GM12878 (cell line): Measurements from ENCODE around the gene TTLL11. TPM values are rescaled to one million over a fixed set of nuclear protein-coding genes. Genes with fewer than 3 reads are reported as not detected.

Experiments
- ATAC-seq: fragments of 200-7000 bp; cut with Tn5 transposase; 3 replicates; pipeline ENCODE4 v1.9.1; 2020; ENCODE audit warnings: mild to moderate bottlenecking, moderate library complexity
- BruUV-seq: library from RNA; stranded (reverse); fragments of 400-500 nt; replicated peaks from 2 replicates; lab custom pipeline; 2021; lab: Mats Ljungman, UMichigan
- CTCF ChIA-PET: fragments of 300-600 bp; sonication (Branson Sonifier 250); formaldehyde crosslinking; extraction: SDS; loops from one replicate; lab custom pipeline; 2021; ENCODE audit warnings: inconsistent platforms; lab: Yijun Ruan, JAX
- POLR2A ChIA-PET: fragments of 350-600 bp; formaldehyde crosslinking; extraction: SDS; loops from one replicate; lab custom pipeline; 2021; ENCODE audit warnings: inconsistent platforms; lab: Charles Lee
- RAD21 ChIA-PET: fragments of 300-600 bp; sonication (Branson Sonifier 250); formaldehyde crosslinking; loops from one replicate; lab custom pipeline; 2023; ENCODE audit warnings: antibody characterized with exemption; ENCODE audit not compliant: unreplicated experiment; lab: Charles Lee
- SMC1A ChIA-PET: fragments of 300-600 bp; sonication (Branson Sonifier 250); formaldehyde crosslinking; loops from one replicate; lab custom pipeline; 2023; ENCODE audit not compliant: unreplicated experiment, uncharacterized antibody; lab: Charles Lee
- DNase-seq: peaks from one replicate; pipeline ENCODE4 v3.0.0-alpha.2; 2011; ENCODE audit warnings: low read depth, low spot score
- FAIRE-seq: peaks from 3 replicates; lab custom pipeline; 2011; peaks lifted over from hg19 to GRCh38; lab: Jason Lieb, UNC
- H2AFZ ChIP-seq: 2 replicates; pipeline ENCODE4 v1.6.0; 2011; ENCODE audit warnings: low read depth, low read length, control low read depth; ENCODE audit not compliant: control insufficient read depth
- H3K27ac ChIP-seq: 2 replicates; pipeline ENCODE4 v1.5.1; 2011; ENCODE audit warnings: control low read depth; ENCODE audit not compliant: control insufficient read depth, insufficient read depth
- H3K27me3 ChIP-seq, 2 experiments: replicated peaks in 1 of 2; 2 replicates each; pipeline versions ENCODE4 v1.6.0 to v1.6.1; 2011; ENCODE audit warnings: low read length in 1 of 2; ENCODE audit not compliant: control insufficient read depth in 2 of 2, insufficient read depth in 2 of 2
- H3K36me3 ChIP-seq, 2 experiments: 2 replicates each; pipeline ENCODE4 v1.5.1; 2011; ENCODE audit warnings: low read length in 1 of 2; ENCODE audit not compliant: control insufficient read depth in 2 of 2, insufficient read depth in 2 of 2
- H3K4me1 ChIP-seq: 2 replicates; pipeline ENCODE4 v1.6.1; 2011; ENCODE audit warnings: mild to moderate bottlenecking, low read length, moderate library complexity, mixed read lengths; ENCODE audit not compliant: control insufficient read depth, insufficient read depth
- H3K4me2 ChIP-seq: 2 replicates; pipeline ENCODE4 v1.6.0; 2011; ENCODE audit warnings: control low read depth; ENCODE audit not compliant: control insufficient read depth, insufficient read depth
- H3K4me3 ChIP-seq: fragments of 200-600 bp; sonication (generic); 2 replicates; pipeline ENCODE4 v1.5.1; 2016
- H3K79me2 ChIP-seq: 2 replicates; pipeline ENCODE4 v1.6.0; 2011; ENCODE audit warnings: low read length; ENCODE audit not compliant: control insufficient read depth, insufficient read depth
- H3K9ac ChIP-seq: 2 replicates; pipeline ENCODE4 v1.8.0; 2011; ENCODE audit warnings: low read length, control low read depth, mixed read lengths; ENCODE audit not compliant: control insufficient read depth, insufficient read depth
- H3K9me3 ChIP-seq: replicated peaks from 3 replicates; pipeline ENCODE4 v1.5.1; 2011; ENCODE audit warnings: mild to moderate bottlenecking, low read length; ENCODE audit not compliant: control insufficient read depth, insufficient read depth
- H4K20me1 ChIP-seq: 2 replicates; pipeline ENCODE4 v1.6.0; 2011; ENCODE audit not compliant: control insufficient read depth, insufficient read depth
- ASH2L ChIP-seq: fragments of 300-600, 200-600 bp; sonication (generic); IDR thresholded peaks from 2 replicates; pipeline ENCODE4 v1.6.1; 2017; ENCODE audit warnings: low read depth, mild to moderate bottlenecking, borderline replicate concordance
- CHD1 ChIP-seq: IDR thresholded peaks from 2 replicates; pipeline ENCODE4 v1.6.1; 2012; ENCODE audit warnings: low read depth, low read length, improper control_type of control experiment
- FOS ChIP-seq: IDR thresholded peaks from 3 replicates; pipeline ENCODE4 v1.6.1; 2011; ENCODE audit warnings: borderline replicate concordance; ENCODE audit not compliant: insufficient read length; ENCODE audit errors: extremely low read depth
- IKZF2 ChIP-seq, 2 experiments: fragments of 450-650 bp; IDR thresholded peaks; 2 replicates each; pipeline ENCODE4 v1.6.1; 2017; ENCODE audit warnings: mild to moderate bottlenecking in 2 of 2, moderate library complexity in 2 of 2
- JUNB ChIP-seq: IDR thresholded peaks from 2 replicates; pipeline ENCODE4 v1.6.1; 2016; ENCODE audit warnings: antibody characterized with exemption, mild to moderate bottlenecking
- NFYA ChIP-seq: IDR thresholded peaks from 2 replicates; pipeline ENCODE4 v1.6.1; 2011; ENCODE audit warnings: low read depth, mild to moderate bottlenecking, low read length, improper control_type of control experiment, borderline replicate concordance
- NR2C2 ChIP-seq: IDR thresholded peaks from 2 replicates; pipeline ENCODE4 v1.6.1; 2011; ENCODE audit warnings: borderline replicate concordance, low read depth; ENCODE audit not compliant: control insufficient read depth, insufficient read length
- PAX5 ChIP-seq: IDR thresholded peaks from 2 replicates; pipeline ENCODE4 v1.6.1; 2011; ENCODE audit warnings: low read depth, low read length, borderline replicate concordance
- PML ChIP-seq: IDR thresholded peaks from 2 replicates; pipeline ENCODE4 v1.6.1; 2012; ENCODE audit warnings: low read length, inconsistent platforms
- POU2F2 ChIP-seq: IDR thresholded peaks from 3 replicates; pipeline ENCODE4 v1.6.1; 2011; ENCODE audit warnings: low read depth, mild to moderate bottlenecking, low read length, borderline replicate concordance
- TCF7 ChIP-seq: IDR thresholded peaks from 2 replicates; pipeline ENCODE4 v1.6.1; 2014; ENCODE audit warnings: antibody characterized with exemption, borderline replicate concordance
- WGBS: methylation state at CpG from one replicate; pipeline ENCODE4 v1.1.6; 2016; ENCODE audit warnings: low lambda C conversion rate; ENCODE audit not compliant: insufficient replicate concordance, insufficient coverage; ENCODE audit errors: missing lambda C conversion rate; 5-methylcytosine and 5-hydroxymethylcytosine counted together
- in situ Hi-C: fragments of 300-500 bp; cut with MboI; formaldehyde crosslinking; loops from 9 replicates; pipeline ENCODE4 v1.14.3; 2018; ENCODE audit warnings: mixed read lengths
- intact Hi-C: fragments of 100-400 bp; cut with micrococcal nuclease; formaldehyde crosslinking; loops from one replicate; pipeline ENCODE4 v1.14.2; 2022; ENCODE audit not compliant: unreplicated experiment
- polyA plus RNA-seq, 11 experiments: library from polyadenylated mRNA; depleted of rRNA in 4 of 11; unstranded in 6 of 11; stranded (reverse) in 5 of 11; fragments of >200 nt; fragmentation: Nextera tagmentation in 4 of 11; fragmentation: Illumina TruSeq in 1 of 11; extraction: Ambion mirVana in 4 of 11; extraction: Trizol in 1 of 11; gene quantifications; 1 replicate in 1 of 11; 2 replicates in 10 of 11; pipeline versions ENCODE4 v1.2.1 to v1.2.3, GENCODE V29; 2011 to 2016; ENCODE audit warnings: inconsistent platforms in 2 of 11, missing spikeins in 2 of 11, low read depth in 1 of 11
- total RNA-seq, 4 experiments: library from RNA; depleted of rRNA in 3 of 4; stranded (reverse); fragments of >200 nt in 3 of 4; fragmentation: Illumina TruSeq in 1 of 4; extraction: Trizol in 1 of 4; gene quantifications; 2 replicates each; pipeline versions ENCODE4 v1.2.1 to v1.2.3, GENCODE V29; 2013 to 2021
- TF ChIP-seq, protein P1 (sequence below): fragments of 450-650 bp; IDR thresholded peaks from 2 replicates; pipeline ENCODE4 v1.6.1; 2018; ENCODE audit warnings: borderline replicate concordance, mild to moderate bottlenecking; ENCODE audit not compliant: partially characterized antibody

The TTLL11 gene
- total and polyA plus RNA-seq, 10 of the 15 experiments (the other 5 are each of a cell fraction or from before 2014, with no cell fraction given) = 1.2 to 3.7 (median 2.9) TPM

DNA sequence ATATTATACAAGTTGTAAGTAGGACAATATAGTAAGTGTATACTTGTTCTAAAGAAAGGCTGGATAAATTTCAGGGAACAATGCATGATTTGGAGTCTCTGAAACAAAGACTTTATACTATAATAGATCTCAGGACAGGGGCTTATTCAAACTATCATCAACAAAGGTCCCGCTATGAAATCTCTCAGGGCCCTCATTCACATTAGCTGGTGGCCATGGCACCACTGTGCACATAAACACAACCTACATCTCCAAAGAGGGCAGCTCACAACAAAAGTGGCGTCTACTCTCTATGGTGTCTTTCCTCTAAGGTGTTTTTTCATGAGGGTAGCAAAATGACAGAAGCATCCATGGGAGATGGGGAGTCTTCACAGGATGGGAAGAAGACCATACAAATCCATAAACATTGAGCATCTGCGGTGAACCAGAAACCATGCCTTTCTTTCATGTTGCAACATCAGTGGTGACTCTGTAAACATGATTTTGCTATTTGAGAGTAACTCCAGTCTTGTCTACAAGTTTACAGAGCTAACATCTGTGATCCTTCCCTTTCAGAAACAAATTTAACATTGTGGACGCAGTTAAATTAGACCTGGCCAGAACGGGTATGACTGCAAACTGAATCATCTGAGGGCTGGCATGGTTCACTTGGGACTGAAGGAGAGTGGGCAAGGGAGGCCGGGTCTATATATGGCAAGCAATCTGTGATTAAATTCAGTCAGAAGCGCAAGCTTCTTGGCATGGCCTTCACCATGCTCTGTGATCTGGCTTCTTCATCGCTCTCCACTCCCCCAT is 5.5 kb downstream of the TTLL11 start:
- Histone ChIP-seq H3K4me1 (peaks cover 2% of the 10 kb centered on the region; the same call in 1 of the 2 replicates), H3K9ac (no peak overlapping the region), H3K36me3 (no peaks in the 10 kb centered on the region), H3K4me3 (no peak overlapping the region), H3K9me3 (no peaks in the 10 kb centered on the region), H2AFZ (no peak overlapping the region), H3K27me3 (no peaks in the 10 kb centered on the region), H3K4me2 (no peak overlapping the region), H4K20me1 (no peaks in the 10 kb centered on the region), H3K27ac (no peak overlapping the region), H3K79me2 (no peaks in the 10 kb centered on the region; the same call in 1 of the 2 replicates)
- intact Hi-C loops (no loop called here), in situ Hi-C loops (no loop called here)
- BruUV-seq = no TSS peak
- SMC1A ChIA-PET = no interaction called here
- no peak for ATAC-seq
- DNase-seq = no peak
- FAIRE-seq = no peak
- CTCF ChIA-PET = interaction anchor here (1.0 to 4.5 kb wide), 3 partner anchors 9 to 263 kb away, joined by 5 to 32 read pairs (median 7); no protein-coding TSS in a partner anchor
- TF ChIP-seq IKZF2 (IDR thresholded peaks at IDR 0.05) = no peak
- no peak for TF ChIP-seq TCF7
- TF ChIP-seq ASH2L = no peak
- TF ChIP-seq JUNB = no peak
- no peak for TF ChIP-seq CHD1
- TF ChIP-seq NFYA = no peak
- TF ChIP-seq FOS = no peak
- TF ChIP-seq PML = no peak
- TF ChIP-seq POU2F2 = no peak
- TF ChIP-seq PAX5 = no peak
- TF ChIP-seq, protein P1, sequence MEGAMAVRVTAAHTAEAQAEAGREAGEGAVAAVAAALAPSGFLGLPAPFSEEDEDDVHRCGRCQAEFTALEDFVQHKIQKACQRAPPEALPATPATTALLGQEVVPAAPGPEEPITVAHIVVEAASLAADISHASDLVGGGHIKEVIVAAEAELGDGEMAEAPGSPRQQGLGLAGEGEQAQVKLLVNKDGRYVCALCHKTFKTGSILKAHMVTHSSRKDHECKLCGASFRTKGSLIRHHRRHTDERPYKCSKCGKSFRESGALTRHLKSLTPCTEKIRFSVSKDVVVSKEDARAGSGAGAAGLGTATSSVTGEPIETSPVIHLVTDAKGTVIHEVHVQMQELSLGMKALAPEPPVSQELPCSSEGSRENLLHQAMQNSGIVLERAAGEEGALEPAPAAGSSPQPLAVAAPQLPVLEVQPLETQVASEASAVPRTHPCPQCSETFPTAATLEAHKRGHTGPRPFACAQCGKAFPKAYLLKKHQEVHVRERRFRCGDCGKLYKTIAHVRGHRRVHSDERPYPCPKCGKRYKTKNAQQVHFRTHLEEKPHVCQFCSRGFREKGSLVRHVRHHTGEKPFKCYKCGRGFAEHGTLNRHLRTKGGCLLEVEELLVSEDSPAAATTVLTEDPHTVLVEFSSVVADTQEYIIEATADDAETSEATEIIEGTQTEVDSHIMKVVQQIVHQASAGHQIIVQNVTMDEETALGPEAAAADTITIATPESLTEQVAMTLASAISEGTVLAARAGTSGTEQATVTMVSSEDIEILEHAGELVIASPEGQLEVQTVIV = no peak
- no peak for TF ChIP-seq NR2C2
- RAD21 ChIA-PET = no interaction called here
- POLR2A ChIA-PET = no interaction called here
- 82% methylated on average over 8 of the region's 8 CpGs for WGBS
